ENCODE data around the gene TENM3.

The TENM3 gene

GRCh38 chr4:182493377-182493776, 250.2 kb downstream of the TENM3 start:
- TF ChIP-seq POLR2AphosphoS5 (IDR thresholded peaks at IDR 0.05; ENCODE audit: borderline replicate concordance, low read depth, low read length) (no peak), FOXP2 (optimal IDR thresholded peaks at IDR 0.05; ENCODE audit: control extremely low read depth, extremely low read length, insufficient read depth) (no peak), EZH2 (IDR thresholded peaks at IDR 0.05) (no peak)
- H3K9me3 ChIP-seq (ENCODE audit: low read depth, low read length) = no peaks in the 10 kb centered on the region
- no peak overlapping the region for H3K27ac ChIP-seq
- H3K36me3 ChIP-seq (ENCODE audit: insufficient read depth, low read length) = no peaks in the 10 kb centered on the region
- H3K9ac ChIP-seq (ENCODE audit: insufficient read length) = no peak overlapping the region
- DNase-seq (ENCODE audit: low read depth, low spot score) = no peak
- no peak overlapping the region for H3K4me3 ChIP-seq

- no peaks in the 10 kb centered on the region for H3K9me3 ChIP-seq (ENCODE audit: low read depth, low read length)
- TF ChIP-seq EZH2 (IDR thresholded peaks at IDR 0.05) (no peak), FOXP2 (optimal IDR thresholded peaks at IDR 0.05; ENCODE audit: control extremely low read depth, extremely low read length, insufficient read depth) (no peak), POLR2AphosphoS5 (IDR thresholded peaks at IDR 0.05; ENCODE audit: borderline replicate concordance, low read depth, low read length) (no peak)
- H3K4me3 ChIP-seq = no peak overlapping the region
- no peak overlapping the region for H3K9ac ChIP-seq (ENCODE audit: insufficient read length)
- H3K36me3 ChIP-seq (ENCODE audit: insufficient read depth, low read length) = no peaks in the 10 kb centered on the region
- no peak for DNase-seq (ENCODE audit: low read depth, low spot score)
- H3K27ac ChIP-seq = no peak overlapping the region
Measured at GRCh38 chr4:182494103-182494502, 250.9 kb downstream of the TENM3 start.

GRCh38 chr4:182495031-182495430, 251.8 kb downstream of the TENM3 start:
- no peak overlapping the region for H3K9ac ChIP-seq (ENCODE audit: insufficient read length)
- no peak for DNase-seq (ENCODE audit: low read depth, low spot score)
- no peak overlapping the region for H3K27ac ChIP-seq
- TF ChIP-seq EZH2 (IDR thresholded peaks at IDR 0.05) (no peak), POLR2AphosphoS5 (IDR thresholded peaks at IDR 0.05; ENCODE audit: borderline replicate concordance, low read depth, low read length) (no peak), FOXP2 (optimal IDR thresholded peaks at IDR 0.05; ENCODE audit: control extremely low read depth, extremely low read length, insufficient read depth) (no peak)
- no peaks in the 10 kb centered on the region for H3K9me3 ChIP-seq (ENCODE audit: low read depth, low read length)
- H3K36me3 ChIP-seq (ENCODE audit: insufficient read depth, low read length) = no peaks in the 10 kb centered on the region
- no peak overlapping the region for H3K4me3 ChIP-seq

GRCh38 chr4:182495645-182496385, 252.6 kb downstream of the TENM3 start:
- no peak for TF ChIP-seq FOXP2 (optimal IDR thresholded peaks at IDR 0.05; ENCODE audit: control extremely low read depth, extremely low read length, insufficient read depth)
- no peak for TF ChIP-seq EZH2 (IDR thresholded peaks at IDR 0.05)
- TF ChIP-seq POLR2AphosphoS5 (IDR thresholded peaks at IDR 0.05; ENCODE audit: borderline replicate concordance, low read depth, low read length) = no peak
- Histone ChIP-seq H3K9me3 (ENCODE audit: low read depth, low read length) (no peaks in the 10 kb centered on the region), H3K9ac (ENCODE audit: insufficient read length) (no peak overlapping the region)

GRCh38 chr4:182496408-182496807, 253.2 kb downstream of the TENM3 start:
- no peaks in the 10 kb centered on the region for H3K36me3 ChIP-seq (ENCODE audit: insufficient read depth, low read length)
- H3K9ac ChIP-seq (ENCODE audit: insufficient read length) = no peak overlapping the region
- no peak overlapping the region for H3K4me3 ChIP-seq
- DNase-seq (ENCODE audit: low read depth, low spot score) = no peak
- H3K9me3 ChIP-seq (ENCODE audit: low read depth, low read length) = no peaks in the 10 kb centered on the region
- TF ChIP-seq EZH2 (IDR thresholded peaks at IDR 0.05) = no peak
- TF ChIP-seq POLR2AphosphoS5 (IDR thresholded peaks at IDR 0.05; ENCODE audit: borderline replicate concordance, low read depth, low read length) = no peak
- no peak for TF ChIP-seq FOXP2 (optimal IDR thresholded peaks at IDR 0.05; ENCODE audit: control extremely low read depth, extremely low read length, insufficient read depth)
- H3K27ac ChIP-seq = no peak overlapping the region

More at GRCh38 chr4:182495645-182496385, 252.6 kb downstream of the TENM3 start:
- no peak overlapping the region for H3K27ac ChIP-seq
- DNase-seq (ENCODE audit: low read depth, low spot score) = no peak
- no peak overlapping the region for H3K4me3 ChIP-seq
- H3K36me3 ChIP-seq (ENCODE audit: insufficient read depth, low read length) = no peaks in the 10 kb centered on the region

- H3K36me3 ChIP-seq (ENCODE audit: insufficient read depth, low read length) = no peaks in the 10 kb centered on the region
- H3K9ac ChIP-seq (ENCODE audit: insufficient read length) = no peak overlapping the region
- H3K9me3 ChIP-seq (ENCODE audit: low read depth, low read length) = no peaks in the 10 kb centered on the region
- no peak for TF ChIP-seq EZH2 (IDR thresholded peaks at IDR 0.05)
- TF ChIP-seq FOXP2 (optimal IDR thresholded peaks at IDR 0.05; ENCODE audit: control extremely low read depth, extremely low read length, insufficient read depth) = no peak
- no peak for TF ChIP-seq POLR2AphosphoS5 (IDR thresholded peaks at IDR 0.05; ENCODE audit: borderline replicate concordance, low read depth, low read length)
- no peak overlapping the region for H3K4me3 ChIP-seq
- no peak overlapping the region for H3K27ac ChIP-seq
- DNase-seq (ENCODE audit: low read depth, low spot score) = no peak
Measured at GRCh38 chr4:182502064-182502463, 258.9 kb downstream of the TENM3 start.

GRCh38 chr4:182504463-182504862, 261.3 kb downstream of the TENM3 start:
- Histone ChIP-seq H3K27ac (no peak overlapping the region), H3K9me3 (ENCODE audit: low read depth, low read length) (no peaks in the 10 kb centered on the region), H3K4me3 (no peak overlapping the region), H3K36me3 (ENCODE audit: insufficient read depth, low read length) (no peaks in the 10 kb centered on the region), H3K9ac (ENCODE audit: insufficient read length) (no peak overlapping the region)
- no peak for DNase-seq (ENCODE audit: low read depth, low spot score)
- TF ChIP-seq FOXP2 (optimal IDR thresholded peaks at IDR 0.05; ENCODE audit: control extremely low read depth, extremely low read length, insufficient read depth) (no peak), POLR2AphosphoS5 (IDR thresholded peaks at IDR 0.05; ENCODE audit: borderline replicate concordance, low read depth, low read length) (no peak), EZH2 (IDR thresholded peaks at IDR 0.05) (no peak)

- Histone ChIP-seq H3K9me3 (ENCODE audit: low read depth, low read length) (no peaks in the 10 kb centered on the region), H3K9ac (ENCODE audit: insufficient read length) (no peak overlapping the region), H3K36me3 (ENCODE audit: insufficient read depth, low read length) (no peaks in the 10 kb centered on the region), H3K27ac (no peak overlapping the region), H3K4me3 (no peak overlapping the region)
- DNase-seq (ENCODE audit: low read depth, low spot score) = no peak
- TF ChIP-seq POLR2AphosphoS5 (IDR thresholded peaks at IDR 0.05; ENCODE audit: borderline replicate concordance, low read depth, low read length) = no peak
- no peak for TF ChIP-seq FOXP2 (optimal IDR thresholded peaks at IDR 0.05; ENCODE audit: control extremely low read depth, extremely low read length, insufficient read depth)
- no peak for TF ChIP-seq EZH2 (IDR thresholded peaks at IDR 0.05)
Measured at GRCh38 chr4:182507805-182508204, 264.6 kb downstream of the TENM3 start.
